ENCODE measurements around the gene NOG.

Gene NOG

GRCh38 chr17:56603486-56604238 is 10.2 kb downstream of the NOG start:
- in situ Hi-C loops (cut with HindIII; ENCODE audit: low pct_ligation_motif_present, low sequenced_read_pairs), result no loop called here
- Histone ChIP-seq H3K27me3 (replicated peaks) (no peaks in the 10 kb centered on the region), H3K4me3 (ENCODE audit: low read depth, low read length) (no peak overlapping the region), H3K27ac (no peak overlapping the region), H3K36me3 (replicated peaks) (no peaks in the 10 kb centered on the region)
- DNase-seq, result no peak
- TF ChIP-seq CTCF (IDR thresholded peaks at IDR 0.05; ENCODE audit: low read depth, low read length, missing control alignments), result no peak

- TF ChIP-seq CTCF (IDR thresholded peaks at IDR 0.05; ENCODE audit: low read depth, low read length, missing control alignments), result no peak
- H3K36me3 ChIP-seq (replicated peaks), result no peaks in the 10 kb centered on the region
- H3K27ac ChIP-seq, result no peak overlapping the region
- in situ Hi-C loops (cut with HindIII; ENCODE audit: low pct_ligation_motif_present, low sequenced_read_pairs), result no loop called here
- H3K4me3 ChIP-seq (ENCODE audit: low read depth, low read length), result no peak overlapping the region
- H3K27me3 ChIP-seq (replicated peaks), result no peaks in the 10 kb centered on the region
- DNase-seq, result no peak
Observed at GRCh38 chr17:56604691-56605290, 11.3 kb downstream of the NOG start.

- no peak overlapping the region for H3K27ac ChIP-seq
- H3K4me3 ChIP-seq (ENCODE audit: low read depth, low read length), result no peak overlapping the region
- in situ Hi-C loops (cut with HindIII; ENCODE audit: low pct_ligation_motif_present, low sequenced_read_pairs), result no loop called here
- no peak for TF ChIP-seq CTCF (IDR thresholded peaks at IDR 0.05; ENCODE audit: low read depth, low read length, missing control alignments)
- no peaks in the 10 kb centered on the region for H3K36me3 ChIP-seq (replicated peaks)
- no peaks in the 10 kb centered on the region for H3K27me3 ChIP-seq (replicated peaks)
- DNase-seq, result no peak
Observed at GRCh38 chr17:56608944-56609343, 15.4 kb downstream of the NOG start.

- in situ Hi-C loops (cut with HindIII; ENCODE audit: low pct_ligation_motif_present, low sequenced_read_pairs), result no loop called here
- Histone ChIP-seq H3K27ac (no peak overlapping the region), H3K27me3 (replicated peaks) (no peaks in the 10 kb centered on the region), H3K36me3 (replicated peaks) (no peaks in the 10 kb centered on the region), H3K4me3 (ENCODE audit: low read depth, low read length) (no peak overlapping the region)
- TF ChIP-seq CTCF (IDR thresholded peaks at IDR 0.05; ENCODE audit: low read depth, low read length, missing control alignments), result no peak
- DNase-seq, result no peak
Observed at GRCh38 chr17:56610321-56610720, 16.8 kb downstream of the NOG start.

- TF ChIP-seq CTCF (IDR thresholded peaks at IDR 0.05; ENCODE audit: low read depth, low read length, missing control alignments), result no peak
- in situ Hi-C loops (cut with HindIII; ENCODE audit: low pct_ligation_motif_present, low sequenced_read_pairs), result no loop called here
- H3K27me3 ChIP-seq (replicated peaks), result no peaks in the 10 kb centered on the region
- no peaks in the 10 kb centered on the region for H3K36me3 ChIP-seq (replicated peaks)
- no peak overlapping the region for H3K27ac ChIP-seq
- no peak for DNase-seq
- no peak overlapping the region for H3K4me3 ChIP-seq (ENCODE audit: low read depth, low read length)
Observed at GRCh38 chr17:56613131-56613530, 19.6 kb downstream of the NOG start.

Data from brain microvascular endothelial cell (primary cell).